Hepatocyte (in vitro differentiated cells): ENCODE results near the gene PANK2.

Experiments used
- EZH2phosphoT487 ChIP-seq: fragments of 200-600 bp; sonication (generic); IDR thresholded peaks from one replicate; pipeline ENCODE4 v1.6.1; 2018; ENCODE audit warnings: antibody characterized with exemption, mild to moderate bottlenecking, low read depth, moderate library complexity; ENCODE audit not compliant: unreplicated experiment, severe bottlenecking
- TF ChIP-seq, protein P1 (sequence below): fragments of 200-600 bp; sonication (generic); IDR thresholded peaks from 2 replicates; pipeline ENCODE4 v1.5.1; 2016; ENCODE audit warnings: antibody characterized with exemption, mild to moderate bottlenecking; ENCODE audit not compliant: poor library complexity

DNA sequence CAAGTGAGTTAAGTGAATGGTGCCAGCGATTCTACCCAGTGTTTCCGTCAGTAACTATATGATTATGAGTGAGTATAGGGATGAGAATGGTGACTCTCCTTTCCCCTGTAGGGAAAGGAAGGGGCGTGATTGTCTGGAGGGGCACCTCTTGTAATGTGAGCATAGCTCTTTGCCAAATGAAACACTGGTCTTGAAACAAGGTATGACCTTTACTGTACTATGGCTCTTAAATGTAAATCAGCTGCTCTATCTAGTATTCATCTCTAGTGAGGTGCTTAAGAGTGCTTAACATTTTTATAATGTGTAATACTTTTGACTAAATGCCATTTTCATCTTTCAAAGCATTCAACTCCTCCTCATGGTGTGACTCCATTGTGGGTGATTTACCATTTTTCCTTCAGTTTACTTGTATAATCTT, 11.0 kb downstream of the PANK2 start:
- TF ChIP-seq, protein P1, sequence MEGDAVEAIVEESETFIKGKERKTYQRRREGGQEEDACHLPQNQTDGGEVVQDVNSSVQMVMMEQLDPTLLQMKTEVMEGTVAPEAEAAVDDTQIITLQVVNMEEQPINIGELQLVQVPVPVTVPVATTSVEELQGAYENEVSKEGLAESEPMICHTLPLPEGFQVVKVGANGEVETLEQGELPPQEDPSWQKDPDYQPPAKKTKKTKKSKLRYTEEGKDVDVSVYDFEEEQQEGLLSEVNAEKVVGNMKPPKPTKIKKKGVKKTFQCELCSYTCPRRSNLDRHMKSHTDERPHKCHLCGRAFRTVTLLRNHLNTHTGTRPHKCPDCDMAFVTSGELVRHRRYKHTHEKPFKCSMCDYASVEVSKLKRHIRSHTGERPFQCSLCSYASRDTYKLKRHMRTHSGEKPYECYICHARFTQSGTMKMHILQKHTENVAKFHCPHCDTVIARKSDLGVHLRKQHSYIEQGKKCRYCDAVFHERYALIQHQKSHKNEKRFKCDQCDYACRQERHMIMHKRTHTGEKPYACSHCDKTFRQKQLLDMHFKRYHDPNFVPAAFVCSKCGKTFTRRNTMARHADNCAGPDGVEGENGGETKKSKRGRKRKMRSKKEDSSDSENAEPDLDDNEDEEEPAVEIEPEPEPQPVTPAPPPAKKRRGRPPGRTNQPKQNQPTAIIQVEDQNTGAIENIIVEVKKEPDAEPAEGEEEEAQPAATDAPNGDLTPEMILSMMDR, result no peak
- no peak for TF ChIP-seq EZH2phosphoT487
